LoVo (cell line): ENCODE results near the gene VEGFD.

Experiments used
- DNase-seq: peaks from one replicate; pipeline ENCODE4 v3.0.0-alpha.2; 2016; ENCODE audit warnings: low spot score

VEGFD gene

GRCh38 chrX:15384304-15384703, at the start of gene VEGFD:
TSS of gene VEGFD (minus strand) at chrX:15384413. CDS start at chrX:15383946, 467 bp downstream.
- DNase-seq, result no peak

GRCh38 chrX:15430584-15430983, 46.4 kb upstream of the VEGFD start:
- DNase-seq, result no peak

GRCh38 chrX:15430076-15430475, 45.9 kb upstream of the VEGFD start:
- DNase-seq, result no peak

- DNase-seq, result no peak
Observed at GRCh38 chrX:15425024-15425423, 40.8 kb upstream of the VEGFD start.

GRCh38 chrX:15418707-15419181, 34.5 kb upstream of the VEGFD start:
- DNase-seq, result no peak

GRCh38 chrX:15418041-15418706, 34.0 kb upstream of the VEGFD start:
- no peak for DNase-seq

GRCh38 chrX:15416133-15416993, 32.1 kb upstream of the VEGFD start:
- no peak for DNase-seq

- DNase-seq, result no peak
Observed at GRCh38 chrX:15413101-15413500, 28.9 kb upstream of the VEGFD start.

GRCh38 chrX:15410947-15411346, 26.7 kb upstream of the VEGFD start:
- DNase-seq, result no peak

- DNase-seq, result no peak
Observed at GRCh38 chrX:15410430-15410829, 26.2 kb upstream of the VEGFD start.

- DNase-seq, result no peak
Observed at GRCh38 chrX:15405846-15406245, 21.6 kb upstream of the VEGFD start.

GRCh38 chrX:15404401-15405096, 20.3 kb upstream of the VEGFD start:
- DNase-seq, result no peak

- no peak for DNase-seq
Observed at GRCh38 chrX:15401378-15401777, 17.2 kb upstream of the VEGFD start.

GRCh38 chrX:15399962-15400391, 15.8 kb upstream of the VEGFD start:
- no peak for DNase-seq

GRCh38 chrX:15398874-15399273, 14.7 kb upstream of the VEGFD start:
- DNase-seq, result no peak

- no peak for DNase-seq
Observed at GRCh38 chrX:15395789-15396188, 11.6 kb upstream of the VEGFD start.

- no peak for DNase-seq
Observed at GRCh38 chrX:15391850-15392249, 7.6 kb upstream of the VEGFD start.

- DNase-seq, result no peak
Observed at GRCh38 chrX:15382813-15383212, 1.4 kb downstream of the VEGFD start.

- DNase-seq, result no peak
Observed at GRCh38 chrX:15376956-15377355, 7.3 kb downstream of the VEGFD start.

- DNase-seq, result no peak
Observed at GRCh38 chrX:15373976-15374375, 10.2 kb downstream of the VEGFD start.

- no peak for DNase-seq
Observed at GRCh38 chrX:15366506-15367352, 17.5 kb downstream of the VEGFD start.

- DNase-seq, result no peak
Observed at GRCh38 chrX:15359701-15360100, 24.5 kb downstream of the VEGFD start.
